ENCODE results near the gene TTC9B. TPM values are rescaled to one million over a fixed set of nuclear protein-coding genes. Genes with fewer than 3 reads are reported as not detected.

Gene TTC9B
- total and polyA plus RNA-seq, 4 donors, result 19.9 to 139 (median 83.9) TPM

GRCh38 chr19:40243181-40243580, 25.0 kb upstream of the TTC9B start:
- no peaks in the 10 kb centered on the region for H3K27me3 ChIP-seq (ENCODE audit: control insufficient read depth, insufficient read depth, low read length)
- DNase-seq (ENCODE audit: low read depth in 4 of 6, low spot score in 6 of 6), result no peak
- WGBS (ENCODE audit: insufficient coverage), result 100% methylated on average over 2 of the region's 2 CpGs
- H3K9me3 ChIP-seq (ENCODE audit: control insufficient read depth, insufficient read depth, low read length), result no peaks in the 10 kb centered on the region
- no peak overlapping the region for H3K27ac ChIP-seq (ENCODE audit: low read depth, low read length)
- H3K4me3 ChIP-seq (ENCODE audit: low read depth, low read length), result no peak overlapping the region
- peaks cover 63% of the 10 kb centered on the region for H3K36me3 ChIP-seq (ENCODE audit: control insufficient read depth, insufficient read depth, low read length)
- H3K4me1 ChIP-seq (ENCODE audit: control insufficient read depth, insufficient read depth, low read length), result peaks cover 37% of the 10 kb centered on the region

GRCh38 chr19:40242480-40242879, 24.3 kb upstream of the TTC9B start:
- Histone ChIP-seq H3K27ac (ENCODE audit: low read depth, low read length) (peak overlapping the region; percentile 82), H3K9me3 (ENCODE audit: control insufficient read depth, insufficient read depth, low read length) (no peaks in the 10 kb centered on the region), H3K4me1 (ENCODE audit: control insufficient read depth, insufficient read depth, low read length) (peaks cover 33% of the 10 kb centered on the region), H3K27me3 (ENCODE audit: control insufficient read depth, insufficient read depth, low read length) (no peaks in the 10 kb centered on the region), H3K4me3 (ENCODE audit: low read depth, low read length) (no peak overlapping the region), H3K36me3 (ENCODE audit: control insufficient read depth, insufficient read depth, low read length) (peaks cover 64% of the 10 kb centered on the region)
- DNase-seq (ENCODE audit: low read depth in 4 of 6, low spot score in 6 of 6), result no peak
- 67% methylated on average over 9 of the region's 12 CpGs for WGBS (ENCODE audit: insufficient coverage)

- H3K4me1 ChIP-seq (ENCODE audit: control insufficient read depth, insufficient read depth, low read length), result peaks cover 33% of the 10 kb centered on the region
- H3K27ac ChIP-seq (ENCODE audit: low read depth, low read length), result peak overlapping the region; percentile 82
- WGBS (ENCODE audit: insufficient coverage), result 34% methylated on average over 21 of the region's 21 CpGs
- peaks cover 65% of the 10 kb centered on the region for H3K36me3 ChIP-seq (ENCODE audit: control insufficient read depth, insufficient read depth, low read length)
- H3K27me3 ChIP-seq (ENCODE audit: control insufficient read depth, insufficient read depth, low read length), result no peaks in the 10 kb centered on the region
- DNase-seq (ENCODE audit: low read depth in 4 of 6, low spot score in 6 of 6), result peak; percentile 65 to 93 (median 86)
- H3K4me3 ChIP-seq (ENCODE audit: low read depth, low read length), result no peak overlapping the region
- H3K9me3 ChIP-seq (ENCODE audit: control insufficient read depth, insufficient read depth, low read length), result no peaks in the 10 kb centered on the region
Measured at GRCh38 chr19:40241809-40242384, 23.7 kb upstream of the TTC9B start.

- Histone ChIP-seq H3K4me3 (ENCODE audit: low read depth, low read length) (no peak overlapping the region), H3K36me3 (ENCODE audit: control insufficient read depth, insufficient read depth, low read length) (peaks cover 67% of the 10 kb centered on the region), H3K27ac (ENCODE audit: low read depth, low read length) (peak overlapping the region; percentile 8), H3K27me3 (ENCODE audit: control insufficient read depth, insufficient read depth, low read length) (no peaks in the 10 kb centered on the region), H3K4me1 (ENCODE audit: control insufficient read depth, insufficient read depth, low read length) (peaks cover 30% of the 10 kb centered on the region), H3K9me3 (ENCODE audit: control insufficient read depth, insufficient read depth, low read length) (no peaks in the 10 kb centered on the region)
- 82% methylated on average over 4 of the region's 12 CpGs for WGBS (ENCODE audit: insufficient coverage)
- DNase-seq (ENCODE audit: low read depth in 4 of 6, low spot score in 6 of 6), result no peak
Measured at GRCh38 chr19:40241125-40241808, 23.1 kb upstream of the TTC9B start.

- Histone ChIP-seq H3K27me3 (ENCODE audit: control insufficient read depth, insufficient read depth, low read length) (no peaks in the 10 kb centered on the region), H3K4me3 (ENCODE audit: low read depth, low read length) (no peak overlapping the region), H3K27ac (ENCODE audit: low read depth, low read length) (no peak overlapping the region), H3K9me3 (ENCODE audit: control insufficient read depth, insufficient read depth, low read length) (no peaks in the 10 kb centered on the region), H3K36me3 (ENCODE audit: control insufficient read depth, insufficient read depth, low read length) (peaks cover 72% of the 10 kb centered on the region), H3K4me1 (ENCODE audit: control insufficient read depth, insufficient read depth, low read length) (peaks cover 30% of the 10 kb centered on the region)
- WGBS (ENCODE audit: insufficient coverage), result 95% methylated on average over 6 of the region's 6 CpGs
- no peak for DNase-seq (ENCODE audit: low read depth in 4 of 6, low spot score in 6 of 6)
Measured at GRCh38 chr19:40240332-40240731, 22.1 kb upstream of the TTC9B start.

- Histone ChIP-seq H3K4me3 (ENCODE audit: low read depth, low read length) (no peak overlapping the region), H3K27ac (ENCODE audit: low read depth, low read length) (no peak overlapping the region), H3K4me1 (ENCODE audit: control insufficient read depth, insufficient read depth, low read length) (peaks cover 28% of the 10 kb centered on the region), H3K27me3 (ENCODE audit: control insufficient read depth, insufficient read depth, low read length) (no peaks in the 10 kb centered on the region), H3K9me3 (ENCODE audit: control insufficient read depth, insufficient read depth, low read length) (no peaks in the 10 kb centered on the region), H3K36me3 (ENCODE audit: control insufficient read depth, insufficient read depth, low read length) (peaks cover 79% of the 10 kb centered on the region)
- 90% methylated on average over 9 of the region's 12 CpGs for WGBS (ENCODE audit: insufficient coverage)
- DNase-seq (ENCODE audit: low read depth in 4 of 6, low spot score in 6 of 6), result no peak
Measured at GRCh38 chr19:40239415-40240226, 21.4 kb upstream of the TTC9B start.

GRCh38 chr19:40238775-40239174, 20.6 kb upstream of the TTC9B start:
- Histone ChIP-seq H3K9me3 (ENCODE audit: control insufficient read depth, insufficient read depth, low read length) (no peaks in the 10 kb centered on the region), H3K36me3 (ENCODE audit: control insufficient read depth, insufficient read depth, low read length) (peaks cover 88% of the 10 kb centered on the region), H3K27ac (ENCODE audit: low read depth, low read length) (no peak overlapping the region), H3K4me3 (ENCODE audit: low read depth, low read length) (no peak overlapping the region), H3K4me1 (ENCODE audit: control insufficient read depth, insufficient read depth, low read length) (peaks cover 26% of the 10 kb centered on the region), H3K27me3 (ENCODE audit: control insufficient read depth, insufficient read depth, low read length) (no peaks in the 10 kb centered on the region)
- 95% methylated on average over 2 of the region's 9 CpGs for WGBS (ENCODE audit: insufficient coverage)
- no peak for DNase-seq (ENCODE audit: low read depth in 4 of 6, low spot score in 6 of 6)

GRCh38 chr19:40237791-40238190, 19.6 kb upstream of the TTC9B start:
- H3K36me3 ChIP-seq (ENCODE audit: control insufficient read depth, insufficient read depth, low read length), result peaks cover 98% of the 10 kb centered on the region
- no peak for DNase-seq (ENCODE audit: low read depth in 4 of 6, low spot score in 6 of 6)
- peaks cover 18% of the 10 kb centered on the region for H3K4me1 ChIP-seq (ENCODE audit: control insufficient read depth, insufficient read depth, low read length)
- WGBS (ENCODE audit: insufficient coverage), result 98% methylated on average over 10 of the region's 14 CpGs
- H3K27me3 ChIP-seq (ENCODE audit: control insufficient read depth, insufficient read depth, low read length), result no peaks in the 10 kb centered on the region
- H3K9me3 ChIP-seq (ENCODE audit: control insufficient read depth, insufficient read depth, low read length), result no peaks in the 10 kb centered on the region
- H3K27ac ChIP-seq (ENCODE audit: low read depth, low read length), result no peak overlapping the region
- no peak overlapping the region for H3K4me3 ChIP-seq (ENCODE audit: low read depth, low read length)

- no peak overlapping the region for H3K27ac ChIP-seq (ENCODE audit: low read depth, low read length)
- DNase-seq (ENCODE audit: low read depth in 4 of 6, low spot score in 6 of 6), result no peak
- H3K27me3 ChIP-seq (ENCODE audit: control insufficient read depth, insufficient read depth, low read length), result no peaks in the 10 kb centered on the region
- peaks cover 11% of the 10 kb centered on the region for H3K4me1 ChIP-seq (ENCODE audit: control insufficient read depth, insufficient read depth, low read length)
- 94% methylated on average over 3 of the region's 6 CpGs for WGBS (ENCODE audit: insufficient coverage)
- H3K4me3 ChIP-seq (ENCODE audit: low read depth, low read length), result no peak overlapping the region
- no peaks in the 10 kb centered on the region for H3K9me3 ChIP-seq (ENCODE audit: control insufficient read depth, insufficient read depth, low read length)
- H3K36me3 ChIP-seq (ENCODE audit: control insufficient read depth, insufficient read depth, low read length), result peaks cover 95% of the 10 kb centered on the region
Measured at GRCh38 chr19:40236366-40236765, 18.2 kb upstream of the TTC9B start.
